ENCODE results near the gene UBA7. TPM values are rescaled to one million over a fixed set of nuclear protein-coding genes. Genes with fewer than 3 reads are reported as not detected.
A peak's percentile ranks its signal among the peaks of the same experiment; 100 is the strongest.

Gene UBA7
- total RNA-seq, 1 experiment from 2014 or later = 1.2 TPM

- ChIA-PET CTCF (no interaction called here), POLR2A (interaction anchor here (0.6 kb wide), 1 partner anchor 95 kb away, joined by 3 read pairs; no protein-coding TSS in a partner anchor)
- DNase-seq (ENCODE audit: low spot score) = no peak
- H3K36me3 Mint-ChIP-seq = peaks cover 5% of the 10 kb centered on the region; the same call in 1 of the 2 replicates
- TF ChIP-seq ZNF138 (CRISPR knock-in tag; conservative IDR thresholded peaks at IDR 0.05) = no peak
- no peak for TF ChIP-seq ATF1 (CRISPR knock-in tag; IDR thresholded peaks at IDR 0.05)
- H3K4me1 Mint-ChIP-seq = no peaks in the 10 kb centered on the region
- H3K27me3 Mint-ChIP-seq (ENCODE audit: low read depth) = no peaks in the 10 kb centered on the region
- H3K4me3 Mint-ChIP-seq = no peak overlapping the region
- H3K9me3 Mint-ChIP-seq = no peaks in the 10 kb centered on the region
- ATAC-seq = no peak
- no peak overlapping the region for H3K27ac Mint-ChIP-seq
These were observed 41.0 kb downstream of the UBA7 start for GRCh38 chr3:49772703-49773102.

- CTCF ChIA-PET = interaction anchor here (1.4 kb wide), 1 partner anchor 31 kb away, joined by 4 read pairs; the partner anchor contains the start of gene INKA1
These were observed 42.3 kb downstream of the UBA7 start for GRCh38 chr3:49771340-49771938.

GRCh38 chr3:49769926-49770325 lies 43.8 kb downstream of the UBA7 start:
- ChIA-PET POLR2A (no interaction called here), CTCF (interaction anchor here (1.4 kb wide), 1 partner anchor 33 kb away, joined by 4 read pairs; the partner anchor contains the start of gene INKA1)
- no peaks in the 10 kb centered on the region for H3K4me1 Mint-ChIP-seq
- no peaks in the 10 kb centered on the region for H3K27me3 Mint-ChIP-seq (ENCODE audit: low read depth)
- no peaks in the 10 kb centered on the region for H3K36me3 Mint-ChIP-seq
- ATAC-seq (no peak), DNase-seq (ENCODE audit: low spot score) (no peak)
- H3K27ac Mint-ChIP-seq = peak overlapping the region; percentile 3; the same call in 1 of the 2 replicates
- H3K9me3 Mint-ChIP-seq = no peaks in the 10 kb centered on the region
- no peak overlapping the region for H3K4me3 Mint-ChIP-seq
- no peak for TF ChIP-seq NR1H2 (CRISPR knock-in tag; IDR thresholded peaks at IDR 0.05)
- no peak for TF ChIP-seq E2F5 (CRISPR knock-in tag; IDR thresholded peaks at IDR 0.05)
- TF ChIP-seq CREB1 (CRISPR knock-in tag; IDR thresholded peaks at IDR 0.05) = no peak
- no peak for TF ChIP-seq MLX (CRISPR knock-in tag; IDR thresholded peaks at IDR 0.05)
- TF ChIP-seq MXD4 (CRISPR knock-in tag; IDR thresholded peaks at IDR 0.05; ENCODE audit: borderline replicate concordance) = no peak
- TF ChIP-seq KAT7 (CRISPR knock-in tag; IDR thresholded peaks at IDR 0.05; ENCODE audit: borderline replicate concordance) = no peak
- no peak for TF ChIP-seq CBFB (CRISPR knock-in tag; IDR thresholded peaks at IDR 0.05; ENCODE audit: low read depth)
- TF ChIP-seq NR2C2 (CRISPR knock-in tag; IDR thresholded peaks at IDR 0.05) = no peak
- TF ChIP-seq ERG (CRISPR knock-in tag; IDR thresholded peaks at IDR 0.05) = no peak

More at GRCh38 chr3:49771340-49771938, 42.3 kb downstream of the UBA7 start:
- H3K36me3 Mint-ChIP-seq = peaks cover 5% of the 10 kb centered on the region; the same call in 1 of the 2 replicates
- POLR2A ChIA-PET = interaction anchor here (0.6 kb wide), 1 partner anchor 14 kb away, joined by 5 read pairs; no protein-coding TSS in a partner anchor
- no peak overlapping the region for H3K4me3 Mint-ChIP-seq
- H3K27ac Mint-ChIP-seq = peak overlapping the region; percentile 82; the same call in 1 of the 2 replicates
- TF ChIP-seq TP53 (CRISPR knock-in tag; IDR thresholded peaks at IDR 0.05) (no peak), IRF2 (CRISPR knock-in tag; IDR thresholded peaks at IDR 0.05; ENCODE audit: borderline replicate concordance, low read depth) (no peak), ATF2 (CRISPR knock-in tag; IDR thresholded peaks at IDR 0.05; ENCODE audit: borderline replicate concordance, low read depth) (no peak), ZNF121 (CRISPR knock-in tag; IDR thresholded peaks at IDR 0.05) (no peak), EMX1 (CRISPR knock-in tag; IDR thresholded peaks at IDR 0.05) (no peak), STAT6 (CRISPR knock-in tag; conservative IDR thresholded peaks at IDR 0.05; ENCODE audit: low read depth) (no peak), NFYB (CRISPR knock-in tag; conservative IDR thresholded peaks at IDR 0.05; ENCODE audit: low read depth) (no peak), FOXP4 (CRISPR knock-in tag; IDR thresholded peaks at IDR 0.05) (no peak)
- no peaks in the 10 kb centered on the region for H3K4me1 Mint-ChIP-seq
- ATAC-seq (no peak), DNase-seq (ENCODE audit: low spot score) (no peak)
- H3K27me3 Mint-ChIP-seq (ENCODE audit: low read depth) = no peaks in the 10 kb centered on the region
- no peaks in the 10 kb centered on the region for H3K9me3 Mint-ChIP-seq
